AG10803 (cell line): ENCODE data around the gene ZMYM2.
A peak's percentile ranks its signal among the peaks of the same experiment; 100 is the strongest.

Source experiments
- DNase-seq: peaks from one replicate; pipeline ENCODE4 v3.0.0; 2010; ENCODE audit warnings: low read depth
- H3K4me3 ChIP-seq: 2 replicates; pipeline ENCODE4 v1.5.1; 2011; ENCODE audit warnings: mild to moderate bottlenecking, low read length, control low read depth
- TF ChIP-seq, protein P1 (sequence below): conservative IDR thresholded peaks from 2 replicates; pipeline ENCODE4 v1.5.1; 2011; ENCODE audit warnings: mild to moderate bottlenecking, low read length, control low read depth, inconsistent platforms

ZMYM2 gene

DNA sequence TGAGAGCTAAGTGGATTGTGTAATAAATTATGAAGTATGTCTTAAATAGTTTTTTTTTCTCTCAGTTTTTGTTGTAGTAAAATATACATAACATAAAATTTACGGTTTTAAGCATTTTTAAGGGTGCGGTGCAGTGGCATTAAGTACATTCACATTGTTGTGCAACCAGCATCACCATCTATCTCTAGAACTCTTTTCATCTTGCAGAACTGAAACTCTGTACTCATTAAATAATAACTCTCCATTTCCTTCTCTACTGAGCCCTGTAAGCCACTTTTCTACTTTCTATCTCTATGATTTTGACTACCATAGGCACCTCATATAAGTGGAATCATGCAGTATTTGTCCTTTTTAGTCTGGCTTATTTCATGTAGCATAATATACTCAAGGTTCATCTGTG, 115.2 kb downstream of the ZMYM2 start:
- H3K4me3 ChIP-seq, result no peak overlapping the region
- TF ChIP-seq, protein P1, sequence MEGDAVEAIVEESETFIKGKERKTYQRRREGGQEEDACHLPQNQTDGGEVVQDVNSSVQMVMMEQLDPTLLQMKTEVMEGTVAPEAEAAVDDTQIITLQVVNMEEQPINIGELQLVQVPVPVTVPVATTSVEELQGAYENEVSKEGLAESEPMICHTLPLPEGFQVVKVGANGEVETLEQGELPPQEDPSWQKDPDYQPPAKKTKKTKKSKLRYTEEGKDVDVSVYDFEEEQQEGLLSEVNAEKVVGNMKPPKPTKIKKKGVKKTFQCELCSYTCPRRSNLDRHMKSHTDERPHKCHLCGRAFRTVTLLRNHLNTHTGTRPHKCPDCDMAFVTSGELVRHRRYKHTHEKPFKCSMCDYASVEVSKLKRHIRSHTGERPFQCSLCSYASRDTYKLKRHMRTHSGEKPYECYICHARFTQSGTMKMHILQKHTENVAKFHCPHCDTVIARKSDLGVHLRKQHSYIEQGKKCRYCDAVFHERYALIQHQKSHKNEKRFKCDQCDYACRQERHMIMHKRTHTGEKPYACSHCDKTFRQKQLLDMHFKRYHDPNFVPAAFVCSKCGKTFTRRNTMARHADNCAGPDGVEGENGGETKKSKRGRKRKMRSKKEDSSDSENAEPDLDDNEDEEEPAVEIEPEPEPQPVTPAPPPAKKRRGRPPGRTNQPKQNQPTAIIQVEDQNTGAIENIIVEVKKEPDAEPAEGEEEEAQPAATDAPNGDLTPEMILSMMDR, result no peak
- no peak for DNase-seq

DNA sequence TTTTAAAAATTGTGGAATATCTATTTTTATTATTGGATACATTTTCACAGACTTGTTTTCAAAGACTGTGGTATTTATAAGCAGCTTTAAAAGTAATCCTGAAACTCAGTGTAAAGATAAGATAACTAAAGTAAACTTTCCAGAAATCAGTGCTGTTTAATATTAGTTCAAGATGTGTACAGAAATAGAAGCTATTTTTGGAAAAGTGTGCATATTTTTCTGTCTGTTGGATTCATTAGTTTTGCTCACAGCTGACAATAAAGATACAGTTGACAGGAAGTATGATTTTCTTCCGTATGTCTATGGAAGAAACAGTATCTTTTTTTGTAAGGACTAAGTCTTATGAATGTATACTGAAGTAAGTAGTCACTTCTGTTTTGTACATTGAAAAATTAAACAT, 116.4 kb downstream of the ZMYM2 start:
- no peak for DNase-seq
- H3K4me3 ChIP-seq, result no peak overlapping the region
- TF ChIP-seq, protein P1, result no peak

DNA sequence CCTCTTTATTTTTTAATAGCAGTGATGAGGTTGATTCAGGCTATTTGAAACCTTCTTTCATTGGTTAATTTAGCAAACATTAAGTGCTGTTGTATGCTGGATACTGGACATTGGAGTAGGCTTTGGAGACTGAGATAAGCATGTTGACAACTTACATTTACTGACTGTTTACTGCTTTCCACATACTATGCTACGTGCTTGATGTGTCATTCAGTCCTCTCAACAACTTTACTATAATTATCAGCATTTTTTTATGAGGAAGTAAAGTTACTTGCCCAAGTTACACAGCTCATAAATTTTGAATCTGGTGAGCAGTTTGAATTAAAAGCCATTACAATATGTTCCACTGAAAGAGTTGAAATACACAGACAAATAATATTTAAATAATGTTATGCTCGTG, 118.6 kb downstream of the ZMYM2 start:
- no peak overlapping the region for H3K4me3 ChIP-seq
- DNase-seq, result no peak
- TF ChIP-seq, protein P1, result no peak

DNA sequence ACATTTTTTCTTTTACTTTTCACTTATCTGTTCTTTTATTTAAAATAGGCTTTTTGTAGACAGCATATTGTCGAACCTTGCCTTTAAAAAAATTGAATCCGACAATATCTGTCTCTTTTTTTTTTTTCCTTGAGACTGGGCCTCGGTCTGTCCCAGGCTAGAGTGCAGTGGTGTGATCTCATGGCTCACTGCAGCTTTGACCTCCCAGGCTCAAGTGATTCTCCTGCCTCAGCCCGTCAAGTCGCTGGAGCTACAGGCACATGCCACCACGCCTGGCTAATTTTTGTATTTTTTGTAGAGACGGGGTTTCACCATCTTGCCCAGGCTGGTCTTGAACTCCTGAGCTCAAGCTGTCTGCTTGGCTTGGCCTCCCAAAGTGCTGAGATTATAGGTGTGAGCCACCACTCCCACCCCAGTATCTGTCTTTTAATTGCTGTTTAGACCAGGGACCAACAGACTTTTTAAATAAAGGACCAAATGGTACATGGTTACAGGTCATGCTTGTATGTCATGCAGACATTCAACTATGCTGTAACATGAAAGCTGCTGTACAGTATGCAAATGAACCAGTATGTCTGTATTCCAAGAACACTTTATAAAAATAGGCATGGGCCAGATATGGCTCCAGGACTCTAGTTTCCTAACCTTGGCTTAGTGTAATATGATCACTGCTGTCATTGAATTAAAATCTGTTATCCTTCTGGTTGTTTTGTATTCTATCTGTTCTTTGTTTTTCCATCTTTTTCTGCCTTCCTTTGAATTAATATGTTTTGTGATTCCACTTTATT, 122.0 kb downstream of the ZMYM2 start:
- TF ChIP-seq, protein P1, result no peak
- DNase-seq, result no peak
- no peak overlapping the region for H3K4me3 ChIP-seq

DNA sequence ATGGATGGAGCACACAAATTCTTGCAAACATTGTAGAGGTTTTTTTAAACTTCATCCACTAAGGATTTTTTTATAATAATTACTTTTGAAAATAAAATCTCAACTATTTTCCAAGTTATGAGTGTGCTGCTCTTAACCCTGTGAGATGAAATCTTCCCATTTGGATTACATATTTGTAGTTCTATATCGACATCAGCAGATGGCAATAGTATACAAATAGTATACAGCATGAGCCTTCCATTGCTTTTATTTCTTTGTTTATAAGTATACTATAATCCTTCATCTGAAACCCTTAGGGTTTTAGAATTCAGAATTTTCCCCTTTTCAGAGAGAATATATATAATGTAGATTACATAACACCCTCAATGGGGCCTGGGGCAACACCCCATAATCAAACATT, 131.8 kb downstream of the ZMYM2 start:
- no peak for DNase-seq
- no peak overlapping the region for H3K4me3 ChIP-seq
- TF ChIP-seq, protein P1, result peak; percentile 28

DNA sequence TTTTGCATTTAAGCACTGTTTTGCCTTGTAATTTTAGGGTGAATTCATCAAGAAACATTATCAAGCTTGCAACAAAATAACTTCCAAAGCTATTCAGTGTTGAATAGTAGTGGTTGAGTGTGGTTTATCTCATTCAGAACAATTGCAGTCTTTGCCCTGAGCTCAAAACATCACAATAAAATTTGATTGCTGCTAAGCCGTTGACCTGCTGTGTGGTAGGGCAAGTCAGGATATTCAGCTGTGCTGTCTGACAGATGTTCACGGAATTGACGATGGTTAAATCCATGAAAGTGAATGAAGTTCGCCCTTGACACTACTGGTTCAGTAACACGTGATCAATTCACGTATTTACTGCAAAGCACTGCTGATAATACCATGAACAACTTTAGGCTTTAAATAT, 135.4 kb downstream of the ZMYM2 start:
- no peak for DNase-seq
- TF ChIP-seq, protein P1, result no peak
- no peak overlapping the region for H3K4me3 ChIP-seq

DNA sequence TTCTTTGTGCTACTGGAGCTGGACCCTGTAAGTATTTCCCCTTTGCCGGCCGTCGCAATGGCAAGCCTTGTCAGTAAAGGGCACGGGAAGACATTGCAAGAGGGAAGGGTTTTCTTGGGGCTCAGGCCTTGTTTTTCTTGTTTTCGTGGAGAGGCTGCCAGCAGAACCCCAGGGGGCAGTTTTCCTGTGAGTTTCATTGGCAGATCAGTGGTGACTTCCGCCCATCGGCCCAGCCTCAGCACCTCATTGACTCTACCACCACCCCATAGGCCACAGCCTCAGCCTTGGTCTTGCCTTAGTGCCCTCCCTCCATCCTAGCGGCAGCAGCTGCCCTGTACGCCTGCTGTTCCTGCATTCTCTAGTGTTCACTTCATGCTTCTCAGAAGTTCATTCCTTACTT, 140.8 kb downstream of the ZMYM2 start:
- TF ChIP-seq, protein P1, result no peak
- no peak for DNase-seq

More for the DNA sequence above, 140.8 kb downstream of the ZMYM2 start:
- no peak overlapping the region for H3K4me3 ChIP-seq
